ENCODE measurements around the gene TSC22D2. TPM values are rescaled to one million over a fixed set of nuclear protein-coding genes. Genes with fewer than 3 reads are reported as not detected.

TSC22D2 gene
- total RNA-seq, 2 experiments from 2014 or later, result 47.3 to 49.3 TPM

GRCh38 chr3:150479370-150479769 lies 71.3 kb downstream of the TSC22D2 start:
- ATAC-seq (ENCODE audit: poor library complexity) (no peak), DNase-seq (no peak)
- Mint-ChIP-seq H3K4me3 (no peak overlapping the region), H3K27me3 (no peaks in the 10 kb centered on the region), H3K36me3 (ENCODE audit: low read depth) (peaks cover 22% of the 10 kb centered on the region), H3K4me1 (ENCODE audit: low read depth) (no peaks in the 10 kb centered on the region), H3K27ac (no peak overlapping the region), H3K9me3 (peaks cover 4% of the 10 kb centered on the region)
- no peak overlapping the region for H3K27ac ChIP-seq (ENCODE audit: low read depth in 1 of 2, low read length in 2 of 2)
- ChIA-PET CTCF (no interaction called here), POLR2A (interaction anchor here (0.6 to 1.3 kb wide), 2 partner anchors 53 to 71 kb away, joined by 3 read pairs; no protein-coding TSS in a partner anchor)
- H3K4me3 ChIP-seq (ENCODE audit: low read length), result no peak overlapping the region
- no peak for TF ChIP-seq CTCF (IDR thresholded peaks at IDR 0.05)
- H3K9me3 ChIP-seq (ENCODE audit: control insufficient read depth in 1 of 2, insufficient read depth in 1 of 2, low read length in 2 of 2), result peaks cover 11% of the 10 kb centered on the region in 2 experiments
- intact Hi-C loops (cut with DNase I, micrococcal nuclease), result no loop called here
- no peaks in the 10 kb centered on the region for H3K27me3 ChIP-seq (ENCODE audit: control insufficient read depth in 1 of 2, insufficient read depth in 2 of 2, low read length in 2 of 2)
- no peaks in the 10 kb centered on the region for H3K36me3 ChIP-seq (ENCODE audit: insufficient read depth, low read length)
- H3K4me1 ChIP-seq (ENCODE audit: insufficient read depth, low read length), result no peaks in the 10 kb centered on the region

DNA sequence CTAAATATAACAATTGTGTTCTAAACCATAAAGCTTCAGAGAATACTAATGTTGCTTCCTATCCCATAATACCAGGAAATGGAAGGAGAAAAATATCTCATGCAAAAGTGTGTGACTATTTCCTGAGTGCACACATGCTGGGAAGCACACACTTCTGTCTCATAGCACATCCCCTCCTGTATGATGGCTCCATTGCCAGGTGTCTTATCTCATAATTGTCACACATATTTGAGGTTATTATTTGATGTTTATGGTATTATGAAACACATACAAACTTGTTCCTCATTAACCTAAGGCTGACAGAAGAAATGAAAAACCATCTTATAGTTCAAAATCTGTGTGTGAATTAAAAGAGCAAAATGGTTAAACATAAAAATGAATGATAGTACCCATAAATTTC lies 72.8 kb downstream of the TSC22D2 start:
- no peak for TF ChIP-seq CTCF (IDR thresholded peaks at IDR 0.05)
- POLR2A ChIA-PET, result no interaction called here
- Histone ChIP-seq H3K4me3 (ENCODE audit: low read length) (no peak overlapping the region), H3K9me3 (ENCODE audit: control insufficient read depth in 1 of 2, insufficient read depth in 1 of 2, low read length in 2 of 2) (peaks cover 15% of the 10 kb centered on the region in 2 experiments), H3K27me3 (ENCODE audit: control insufficient read depth in 1 of 2, insufficient read depth in 2 of 2, low read length in 2 of 2) (no peaks in the 10 kb centered on the region), H3K27ac (ENCODE audit: low read depth in 1 of 2, low read length in 2 of 2) (no peak overlapping the region), H3K36me3 (ENCODE audit: insufficient read depth, low read length) (no peaks in the 10 kb centered on the region), H3K4me1 (ENCODE audit: insufficient read depth, low read length) (no peaks in the 10 kb centered on the region)
- peaks cover 4% of the 10 kb centered on the region for H3K9me3 Mint-ChIP-seq
- no peak overlapping the region for H3K27ac Mint-ChIP-seq
- no peak overlapping the region for H3K4me3 Mint-ChIP-seq
- CTCF ChIA-PET, result no interaction called here
- no peak for ATAC-seq (ENCODE audit: poor library complexity)
- DNase-seq, result no peak
- H3K36me3 Mint-ChIP-seq (ENCODE audit: low read depth), result peaks cover 22% of the 10 kb centered on the region
- intact Hi-C loops (cut with DNase I, micrococcal nuclease), result no loop called here
- H3K4me1 Mint-ChIP-seq (ENCODE audit: low read depth), result no peaks in the 10 kb centered on the region
- H3K27me3 Mint-ChIP-seq, result no peaks in the 10 kb centered on the region

DNA sequence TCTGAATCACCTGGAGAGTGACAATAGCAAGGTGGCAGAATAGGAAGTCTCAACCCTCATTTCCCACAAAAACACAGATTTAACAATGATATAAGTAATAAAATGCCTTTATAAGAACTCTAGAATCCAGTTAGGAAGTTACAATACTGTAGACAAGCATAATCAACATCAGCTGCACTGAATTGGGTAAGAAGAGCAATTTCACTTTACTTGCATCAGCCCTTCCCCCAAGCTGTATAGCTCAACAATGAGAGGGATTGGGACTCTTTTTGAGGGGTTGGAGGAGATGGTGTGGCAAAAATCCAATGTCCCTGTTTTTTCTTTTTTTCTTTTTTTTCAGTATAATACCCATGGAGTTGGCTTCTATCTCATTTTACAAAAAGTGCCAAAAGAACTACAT lies 75.1 kb downstream of the TSC22D2 start:
- CTCF ChIA-PET, result no interaction called here
- ATAC-seq (ENCODE audit: poor library complexity), result no peak

More for the DNA sequence above, 75.1 kb downstream of the TSC22D2 start:
- H3K27me3 ChIP-seq (ENCODE audit: control insufficient read depth in 1 of 2, insufficient read depth in 2 of 2, low read length in 2 of 2), result no peaks in the 10 kb centered on the region
- H3K27ac Mint-ChIP-seq, result no peak overlapping the region
- no peak overlapping the region for H3K27ac ChIP-seq (ENCODE audit: low read depth in 1 of 2, low read length in 2 of 2)
- POLR2A ChIA-PET, result no interaction called here
- no peaks in the 10 kb centered on the region for H3K4me1 ChIP-seq (ENCODE audit: insufficient read depth, low read length)
- intact Hi-C loops (cut with DNase I, micrococcal nuclease), result no loop called here
- TF ChIP-seq CTCF (IDR thresholded peaks at IDR 0.05), result no peak
- H3K36me3 ChIP-seq (ENCODE audit: insufficient read depth, low read length), result no peaks in the 10 kb centered on the region
- peaks cover 20% of the 10 kb centered on the region for H3K36me3 Mint-ChIP-seq (ENCODE audit: low read depth)
- H3K4me1 Mint-ChIP-seq (ENCODE audit: low read depth), result no peaks in the 10 kb centered on the region
- no peak overlapping the region for H3K4me3 ChIP-seq (ENCODE audit: low read length)
- DNase-seq, result no peak
- H3K9me3 Mint-ChIP-seq, result peaks cover 13% of the 10 kb centered on the region
- H3K27me3 Mint-ChIP-seq, result no peaks in the 10 kb centered on the region
- H3K9me3 ChIP-seq (ENCODE audit: control insufficient read depth in 1 of 2, insufficient read depth in 1 of 2, low read length in 2 of 2), result peaks cover 13 to 15% of the 10 kb centered on the region in 2 experiments
- H3K4me3 Mint-ChIP-seq, result no peak overlapping the region

All from CD4-positive, alpha-beta T cell (primary cell).